ENCODE data around the gene MLST8.

DNA sequence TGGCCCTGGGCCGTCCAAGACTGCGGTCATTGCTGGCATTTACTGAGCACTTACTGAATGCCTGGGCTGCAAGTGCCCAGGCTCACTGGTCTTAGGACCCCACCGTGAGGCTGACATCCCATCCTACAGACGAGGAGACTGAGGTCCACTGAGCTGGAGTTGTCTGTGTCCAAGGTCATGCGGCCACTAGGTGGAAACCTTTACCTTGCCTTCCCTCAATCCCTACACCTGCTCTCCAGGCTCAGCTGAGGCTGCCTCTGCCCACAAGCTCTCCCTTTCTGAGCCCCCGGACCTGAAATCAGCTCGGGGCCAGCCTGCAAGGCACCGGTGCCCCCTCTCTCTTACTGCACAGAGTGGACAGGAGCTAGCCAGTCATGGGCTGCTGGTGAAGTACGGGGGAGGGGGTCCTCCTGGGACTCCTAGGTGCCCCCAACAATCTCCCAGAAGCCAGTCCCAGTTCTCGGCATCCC lies 10.4 kb upstream of the MLST8 start:
- TF ChIP-seq, protein P1, sequence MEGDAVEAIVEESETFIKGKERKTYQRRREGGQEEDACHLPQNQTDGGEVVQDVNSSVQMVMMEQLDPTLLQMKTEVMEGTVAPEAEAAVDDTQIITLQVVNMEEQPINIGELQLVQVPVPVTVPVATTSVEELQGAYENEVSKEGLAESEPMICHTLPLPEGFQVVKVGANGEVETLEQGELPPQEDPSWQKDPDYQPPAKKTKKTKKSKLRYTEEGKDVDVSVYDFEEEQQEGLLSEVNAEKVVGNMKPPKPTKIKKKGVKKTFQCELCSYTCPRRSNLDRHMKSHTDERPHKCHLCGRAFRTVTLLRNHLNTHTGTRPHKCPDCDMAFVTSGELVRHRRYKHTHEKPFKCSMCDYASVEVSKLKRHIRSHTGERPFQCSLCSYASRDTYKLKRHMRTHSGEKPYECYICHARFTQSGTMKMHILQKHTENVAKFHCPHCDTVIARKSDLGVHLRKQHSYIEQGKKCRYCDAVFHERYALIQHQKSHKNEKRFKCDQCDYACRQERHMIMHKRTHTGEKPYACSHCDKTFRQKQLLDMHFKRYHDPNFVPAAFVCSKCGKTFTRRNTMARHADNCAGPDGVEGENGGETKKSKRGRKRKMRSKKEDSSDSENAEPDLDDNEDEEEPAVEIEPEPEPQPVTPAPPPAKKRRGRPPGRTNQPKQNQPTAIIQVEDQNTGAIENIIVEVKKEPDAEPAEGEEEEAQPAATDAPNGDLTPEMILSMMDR (conservative IDR thresholded peaks at IDR 0.05), result peak; percentile 79
- TF ChIP-seq ZFX (IDR thresholded peaks at IDR 0.05), result no peak
